ENCODE measurements around the gene COL20A1.

The COL20A1 gene

DNA sequence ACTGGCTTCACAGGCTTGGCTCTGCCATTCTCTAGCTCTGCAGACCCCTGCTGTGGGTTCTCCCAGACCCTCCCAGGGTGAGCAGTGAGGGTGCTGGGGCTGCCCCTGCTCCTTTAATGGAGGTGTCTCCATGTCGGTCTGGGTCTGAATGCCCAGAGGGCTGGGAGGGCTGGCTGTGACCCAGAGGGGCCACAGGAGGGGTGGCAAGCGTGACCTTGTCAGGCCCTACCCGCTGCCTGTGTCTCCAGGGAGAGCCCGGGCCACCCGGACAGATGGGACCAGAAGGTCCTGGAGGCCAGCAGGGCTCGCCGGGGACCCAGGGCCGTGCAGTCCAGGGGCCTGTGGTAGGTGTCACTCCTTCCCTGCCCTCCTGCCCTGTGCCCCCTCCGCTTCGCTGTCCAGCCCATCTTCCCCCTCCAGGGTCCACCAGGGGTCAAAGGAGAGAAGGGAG is 32.1 kb downstream of the COL20A1 start:
- Histone ChIP-seq H3K9me3 (ENCODE audit: control insufficient read depth, low read length) (no peaks in the 10 kb centered on the region), H3K4me1 (ENCODE audit: control insufficient read depth, insufficient read depth, low read depth, low read length) (peaks cover 2% of the 10 kb centered on the region), H3K27ac (ENCODE audit: low read length, poor library complexity, severe bottlenecking) (no peak overlapping the region), H2AFZ (ENCODE audit: low read depth, low read length) (no peak overlapping the region), H4K91ac (ENCODE audit: low read length) (no peak overlapping the region), H3K79me1 (replicated peaks; ENCODE audit: low read length, poor library complexity, severe bottlenecking) (no peaks in the 10 kb centered on the region), H3K4me2 (ENCODE audit: low read length, poor library complexity, severe bottlenecking) (no peak overlapping the region), H4K8ac (ENCODE audit: low read length) (no peak overlapping the region), H3K4ac (ENCODE audit: low read depth in 1 of 2, low read length in 2 of 2) (no peak overlapping the region), H3K18ac (ENCODE audit: low read depth in 1 of 2, low read length in 2 of 2) (no peak overlapping the region), H2AK5ac (ENCODE audit: low read length, severe bottlenecking) (no peak overlapping the region), H3K36me3 (ENCODE audit: control insufficient read depth in 1 of 2, insufficient read depth in 2 of 2, low read depth in 1 of 2, low read length in 2 of 2) (no peaks in the 10 kb centered on the region), H3K14ac (ENCODE audit: low read length in 2 of 2) (no peak overlapping the region), H3K23ac (ENCODE audit: low read length in 2 of 2) (no peak overlapping the region), H3K4me3 (ENCODE audit: insufficient read depth in 1 of 2, low read depth in 1 of 2, low read length in 2 of 2) (no peak overlapping the region), H2BK120ac (ENCODE audit: low read depth, low read length) (no peak overlapping the region), H3K9ac (ENCODE audit: low read length) (no peak overlapping the region), H3K27me3 (ENCODE audit: control insufficient read depth in 1 of 2, insufficient read depth in 1 of 2, low read length in 2 of 2) (peaks cover 21 to 57% of the 10 kb centered on the region in 2 experiments), H2BK15ac (ENCODE audit: low read depth, poor library complexity, severe bottlenecking) (no peak overlapping the region), H2BK12ac (ENCODE audit: low read length in 2 of 2) (no peak overlapping the region), H2BK5ac (ENCODE audit: low read depth, low read length, poor library complexity, severe bottlenecking) (no peak overlapping the region)
- WGBS, result 82% methylated on average over 8 of the region's 10 CpGs
- no peak for DNase-seq

DNA sequence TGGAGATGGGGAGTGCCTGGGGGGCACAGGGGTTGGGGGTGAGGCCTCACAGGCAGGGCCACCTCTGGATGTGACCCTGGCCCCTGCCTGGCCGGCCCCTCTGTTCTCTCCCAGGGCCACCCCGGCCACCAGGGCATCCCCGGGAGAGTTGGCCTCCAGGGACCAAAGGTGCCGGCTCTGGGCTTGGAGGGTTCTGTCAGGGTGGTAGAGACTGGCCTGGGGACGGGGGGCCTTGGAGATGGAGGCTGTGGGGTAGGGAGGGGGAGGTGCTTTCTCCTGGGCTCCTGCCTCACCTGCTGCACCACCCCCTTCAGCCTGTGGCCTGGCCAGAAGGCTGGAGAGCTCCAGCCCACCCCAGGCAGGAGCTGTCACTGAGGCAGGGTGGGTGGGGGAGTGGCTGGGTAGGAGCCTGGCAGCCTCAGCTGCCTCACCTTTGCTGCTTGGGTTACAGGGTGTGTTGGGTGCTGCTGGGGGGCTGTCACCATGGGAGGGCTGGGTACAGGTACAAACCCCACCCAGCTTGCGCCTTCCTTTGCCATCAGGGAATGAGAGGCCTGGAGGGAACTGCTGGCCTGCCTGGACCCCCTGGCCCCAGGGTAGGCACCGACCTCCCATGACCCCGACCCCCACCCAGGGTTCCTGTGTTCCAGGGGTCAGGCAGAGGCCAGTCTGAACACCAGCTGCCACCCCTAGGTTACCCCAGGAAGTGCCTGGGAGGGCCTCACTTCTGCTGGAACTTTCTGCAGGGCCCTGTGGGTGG is 32.7 kb downstream of the COL20A1 start:
- Histone ChIP-seq H3K4me2 (ENCODE audit: low read length, poor library complexity, severe bottlenecking) (no peak overlapping the region), H2BK12ac (ENCODE audit: low read length in 2 of 2) (no peak overlapping the region), H3K4me3 (ENCODE audit: insufficient read depth in 1 of 2, low read depth in 1 of 2, low read length in 2 of 2) (no peak overlapping the region), H3K14ac (ENCODE audit: low read length in 2 of 2) (no peak overlapping the region), H2AK5ac (ENCODE audit: low read length, severe bottlenecking) (no peak overlapping the region), H3K9me3 (ENCODE audit: control insufficient read depth, low read length) (no peaks in the 10 kb centered on the region), H3K27ac (ENCODE audit: low read length, poor library complexity, severe bottlenecking) (no peak overlapping the region), H2BK15ac (ENCODE audit: low read depth, poor library complexity, severe bottlenecking) (no peak overlapping the region), H3K79me1 (replicated peaks; ENCODE audit: low read length, poor library complexity, severe bottlenecking) (no peaks in the 10 kb centered on the region), H3K4me1 (ENCODE audit: control insufficient read depth, insufficient read depth, low read depth, low read length) (peaks cover 2% of the 10 kb centered on the region), H2AFZ (ENCODE audit: low read depth, low read length) (no peak overlapping the region), H3K4ac (ENCODE audit: low read depth in 1 of 2, low read length in 2 of 2) (no peak overlapping the region), H2BK5ac (ENCODE audit: low read depth, low read length, poor library complexity, severe bottlenecking) (no peak overlapping the region), H3K9ac (ENCODE audit: low read length) (no peak overlapping the region), H4K8ac (ENCODE audit: low read length) (no peak overlapping the region), H3K23ac (ENCODE audit: low read length in 2 of 2) (no peak overlapping the region), H3K27me3 (ENCODE audit: control insufficient read depth in 1 of 2, insufficient read depth in 1 of 2, low read length in 2 of 2) (peaks cover 21 to 53% of the 10 kb centered on the region in 2 experiments), H3K18ac (ENCODE audit: low read depth in 1 of 2, low read length in 2 of 2) (no peak overlapping the region), H4K91ac (ENCODE audit: low read length) (no peak overlapping the region), H3K36me3 (ENCODE audit: control insufficient read depth in 1 of 2, insufficient read depth in 2 of 2, low read depth in 1 of 2, low read length in 2 of 2) (no peaks in the 10 kb centered on the region), H2BK120ac (ENCODE audit: low read depth, low read length) (no peak overlapping the region)
- no peak for DNase-seq
- WGBS, result 82% methylated on average over 8 of the region's 8 CpGs

DNA sequence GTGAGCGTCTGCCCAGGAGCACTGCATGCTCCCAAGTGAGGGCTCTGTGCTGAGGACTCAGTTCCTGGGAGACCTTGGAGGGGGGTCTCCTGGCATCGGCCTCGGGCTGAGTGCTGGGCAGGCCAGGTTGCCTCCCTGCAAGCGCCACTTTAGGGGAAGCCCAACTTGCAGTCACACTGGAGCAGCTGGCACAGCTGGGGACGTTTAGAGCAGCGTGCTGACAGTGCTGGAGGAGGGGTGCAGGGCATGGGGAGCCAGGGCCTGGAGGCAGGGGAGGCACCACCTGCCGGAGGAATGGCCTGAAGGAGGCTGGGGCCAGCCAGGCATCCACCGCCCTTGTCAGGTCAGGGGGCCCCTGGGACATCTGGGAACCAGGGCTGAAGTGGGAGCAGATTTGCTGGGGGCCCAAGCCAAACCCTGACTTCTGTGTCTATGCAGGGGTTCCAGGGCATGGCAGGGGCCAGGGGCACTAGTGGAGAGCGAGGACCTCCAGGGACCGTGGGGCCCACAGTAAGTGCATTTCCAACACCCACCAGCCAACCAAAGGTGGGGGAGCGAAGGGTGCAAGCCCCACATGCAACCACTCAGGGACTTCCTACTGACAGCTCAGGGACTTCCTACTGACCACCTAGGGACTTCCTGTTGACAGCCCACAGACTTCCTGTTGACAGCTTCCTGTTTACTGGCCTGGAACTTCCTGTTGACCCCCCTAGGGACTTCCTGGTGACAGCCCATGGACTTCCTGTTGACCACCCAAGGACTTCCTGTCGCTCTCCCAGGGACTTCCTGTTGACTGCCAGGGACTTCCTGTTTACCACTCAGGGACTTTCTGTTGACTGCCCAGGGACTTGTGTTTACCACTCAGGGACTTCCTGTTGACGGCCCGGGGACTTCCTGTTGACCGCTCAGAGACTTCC is 33.6 kb downstream of the COL20A1 start:
- H4K8ac ChIP-seq (ENCODE audit: low read length), result no peak overlapping the region

DNA sequence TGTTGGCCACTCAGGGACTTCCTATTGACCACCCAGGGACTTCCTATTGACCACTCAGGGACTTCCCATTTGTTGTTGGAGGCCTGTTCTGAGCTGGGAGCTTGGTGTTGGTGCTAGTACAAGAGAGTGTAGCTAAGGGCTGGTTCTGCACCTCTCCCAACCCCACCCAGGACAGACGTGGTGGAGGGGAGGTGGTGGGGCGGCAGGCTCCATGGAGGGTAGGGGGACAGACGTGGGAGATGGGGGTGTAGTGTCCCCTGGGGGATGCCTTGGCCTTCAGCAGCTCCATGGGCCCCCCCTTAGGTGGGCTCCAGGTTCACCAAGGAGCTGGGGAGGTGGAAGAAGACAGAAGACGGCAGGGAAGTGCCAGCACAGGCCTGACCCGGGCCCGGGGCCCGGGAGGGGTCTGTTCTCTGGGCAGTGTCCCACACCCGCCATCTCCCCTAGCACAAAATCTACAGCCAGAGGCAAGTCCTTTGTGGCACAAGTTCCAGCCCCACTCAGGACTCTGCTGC is 34.3 kb downstream of the COL20A1 start:
- H3K9me3 ChIP-seq (ENCODE audit: control insufficient read depth, low read length), result peaks cover 7% of the 10 kb centered on the region
- H4K91ac ChIP-seq (ENCODE audit: low read length), result no peak overlapping the region
- H3K14ac ChIP-seq (ENCODE audit: low read length in 2 of 2), result no peak overlapping the region
- H3K79me1 ChIP-seq (replicated peaks; ENCODE audit: low read length, poor library complexity, severe bottlenecking), result no peaks in the 10 kb centered on the region
- H3K4me1 ChIP-seq (ENCODE audit: control insufficient read depth, insufficient read depth, low read depth, low read length), result peaks cover 2% of the 10 kb centered on the region
- H2BK15ac ChIP-seq (ENCODE audit: low read depth, poor library complexity, severe bottlenecking), result no peak overlapping the region
- WGBS, result 89% methylated on average over 4 of the region's 8 CpGs
- no peak overlapping the region for H2AFZ ChIP-seq (ENCODE audit: low read depth, low read length)
- no peak overlapping the region for H2AK5ac ChIP-seq (ENCODE audit: low read length, severe bottlenecking)
- H3K4ac ChIP-seq (ENCODE audit: low read depth in 1 of 2, low read length in 2 of 2), result no peak overlapping the region
- H4K8ac ChIP-seq (ENCODE audit: low read length), result no peak overlapping the region
- H3K23ac ChIP-seq (ENCODE audit: low read length in 2 of 2), result no peak overlapping the region
- no peaks in the 10 kb centered on the region for H3K36me3 ChIP-seq (ENCODE audit: control insufficient read depth in 1 of 2, insufficient read depth in 2 of 2, low read depth in 1 of 2, low read length in 2 of 2)
- no peak overlapping the region for H3K18ac ChIP-seq (ENCODE audit: low read depth in 1 of 2, low read length in 2 of 2)
- DNase-seq, result no peak
- no peak overlapping the region for H2BK5ac ChIP-seq (ENCODE audit: low read depth, low read length, poor library complexity, severe bottlenecking)
- no peak overlapping the region for H2BK12ac ChIP-seq (ENCODE audit: low read length in 2 of 2)
- H3K27me3 ChIP-seq (ENCODE audit: control insufficient read depth in 1 of 2, insufficient read depth in 1 of 2, low read length in 2 of 2), result peaks cover 13 to 44% of the 10 kb centered on the region in 2 experiments
- H3K4me2 ChIP-seq (ENCODE audit: low read length, poor library complexity, severe bottlenecking), result no peak overlapping the region
- no peak overlapping the region for H2BK120ac ChIP-seq (ENCODE audit: low read depth, low read length)
- H3K9ac ChIP-seq (ENCODE audit: low read length), result no peak overlapping the region
- no peak overlapping the region for H3K4me3 ChIP-seq (ENCODE audit: insufficient read depth in 1 of 2, low read depth in 1 of 2, low read length in 2 of 2)
- H3K27ac ChIP-seq (ENCODE audit: low read length, poor library complexity, severe bottlenecking), result no peak overlapping the region

More for the DNA sequence above, 33.6 kb downstream of the COL20A1 start:
- Histone ChIP-seq H3K27me3 (ENCODE audit: control insufficient read depth in 1 of 2, insufficient read depth in 1 of 2, low read length in 2 of 2) (peaks cover 19 to 48% of the 10 kb centered on the region in 2 experiments), H2BK120ac (ENCODE audit: low read depth, low read length) (no peak overlapping the region), H2BK12ac (ENCODE audit: low read length in 2 of 2) (no peak overlapping the region), H2AFZ (ENCODE audit: low read depth, low read length) (no peak overlapping the region), H3K4me3 (ENCODE audit: insufficient read depth in 1 of 2, low read depth in 1 of 2, low read length in 2 of 2) (no peak overlapping the region), H3K4me2 (ENCODE audit: low read length, poor library complexity, severe bottlenecking) (no peak overlapping the region), H3K23ac (ENCODE audit: low read length in 2 of 2) (no peak overlapping the region), H3K27ac (ENCODE audit: low read length, poor library complexity, severe bottlenecking) (no peak overlapping the region), H3K9ac (ENCODE audit: low read length) (no peak overlapping the region), H3K18ac (ENCODE audit: low read depth in 1 of 2, low read length in 2 of 2) (no peak overlapping the region), H3K36me3 (ENCODE audit: control insufficient read depth in 1 of 2, insufficient read depth in 2 of 2, low read depth in 1 of 2, low read length in 2 of 2) (no peaks in the 10 kb centered on the region), H4K91ac (ENCODE audit: low read length) (peak overlapping the region; percentile 46), H2BK15ac (ENCODE audit: low read depth, poor library complexity, severe bottlenecking) (no peak overlapping the region), H3K14ac (ENCODE audit: low read length in 2 of 2) (no peak overlapping the region), H3K79me1 (replicated peaks; ENCODE audit: low read length, poor library complexity, severe bottlenecking) (no peaks in the 10 kb centered on the region), H3K4me1 (ENCODE audit: control insufficient read depth, insufficient read depth, low read depth, low read length) (peaks cover 2% of the 10 kb centered on the region), H2BK5ac (ENCODE audit: low read depth, low read length, poor library complexity, severe bottlenecking) (no peak overlapping the region), H2AK5ac (ENCODE audit: low read length, severe bottlenecking) (no peak overlapping the region), H3K9me3 (ENCODE audit: control insufficient read depth, low read length) (peaks cover 1% of the 10 kb centered on the region), H3K4ac (ENCODE audit: low read depth in 1 of 2, low read length in 2 of 2) (no peak overlapping the region)
- DNase-seq, result no peak
- WGBS, result 85% methylated on average over 15 of the region's 15 CpGs

Data from mesenchymal stem cell (in vitro differentiated cells and primary cell).